ENCODE results near the gene DSCAM. TPM values are rescaled to one million over a fixed set of nuclear protein-coding genes. Genes with fewer than 3 reads are reported as not detected.

Gene DSCAM
- total and polyA plus RNA-seq, 10 of the 15 experiments (the other 5 are each of a cell fraction or from before 2014, with no cell fraction given) = not detected

DNA sequence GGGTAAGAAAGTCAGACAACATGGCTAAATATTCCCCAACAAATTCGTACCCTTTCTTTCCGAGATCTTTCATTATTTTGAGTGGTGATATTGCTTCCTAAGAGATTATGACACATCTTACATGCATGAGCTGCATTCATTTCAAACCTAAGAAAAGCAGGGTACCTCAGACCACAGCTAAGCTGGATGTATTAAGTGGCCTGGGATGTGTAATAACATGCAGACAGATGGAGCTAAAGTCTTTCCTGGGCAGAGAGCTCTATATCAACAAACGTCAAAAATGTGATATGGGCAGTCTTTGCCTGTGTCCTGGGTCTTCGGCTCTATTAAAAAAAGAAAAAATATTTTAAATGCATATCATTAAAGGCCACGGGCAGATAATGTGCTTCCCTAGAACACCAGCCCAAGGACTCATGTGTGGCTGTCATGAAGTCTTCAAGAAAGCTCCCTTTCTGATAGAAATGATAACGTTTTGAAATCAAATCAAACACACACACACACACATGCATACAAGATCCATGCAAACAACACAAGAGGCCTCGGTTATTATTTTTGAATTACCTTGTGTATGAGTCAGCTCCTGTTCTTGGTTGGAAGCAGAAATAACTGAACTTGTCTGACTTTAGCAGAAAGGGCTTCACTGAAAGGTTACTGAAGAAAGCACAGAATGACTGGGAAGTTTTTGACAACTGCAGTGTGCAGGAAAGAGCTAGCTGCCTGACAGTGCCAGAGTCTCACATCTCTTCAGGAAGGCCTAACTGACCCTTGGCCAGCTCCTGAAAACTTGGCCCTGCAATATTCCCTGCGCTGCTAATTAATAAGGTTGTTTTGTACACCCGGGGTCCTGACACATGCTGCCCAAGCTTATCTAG lies 231.2 kb downstream of the DSCAM start (continued):
- TF ChIP-seq, protein P1, sequence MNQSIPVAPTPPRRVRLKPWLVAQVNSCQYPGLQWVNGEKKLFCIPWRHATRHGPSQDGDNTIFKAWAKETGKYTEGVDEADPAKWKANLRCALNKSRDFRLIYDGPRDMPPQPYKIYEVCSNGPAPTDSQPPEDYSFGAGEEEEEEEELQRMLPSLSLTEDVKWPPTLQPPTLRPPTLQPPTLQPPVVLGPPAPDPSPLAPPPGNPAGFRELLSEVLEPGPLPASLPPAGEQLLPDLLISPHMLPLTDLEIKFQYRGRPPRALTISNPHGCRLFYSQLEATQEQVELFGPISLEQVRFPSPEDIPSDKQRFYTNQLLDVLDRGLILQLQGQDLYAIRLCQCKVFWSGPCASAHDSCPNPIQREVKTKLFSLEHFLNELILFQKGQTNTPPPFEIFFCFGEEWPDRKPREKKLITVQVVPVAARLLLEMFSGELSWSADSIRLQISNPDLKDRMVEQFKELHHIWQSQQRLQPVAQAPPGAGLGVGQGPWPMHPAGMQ (IDR thresholded peaks at IDR 0.05; ENCODE audit: borderline replicate concordance) = no peak
- TF ChIP-seq SRF (IDR thresholded peaks at IDR 0.05; ENCODE audit: low read depth in 2 of 2, low read length in 2 of 2) (no peak), ZNF384 (IDR thresholded peaks at IDR 0.05; ENCODE audit: borderline replicate concordance, low read depth, low read length) (no peak), NFXL1 (IDR thresholded peaks at IDR 0.05; ENCODE audit: borderline replicate concordance) (no peak), SIN3A (IDR thresholded peaks at IDR 0.05; ENCODE audit: low read depth, low read length) (no peak), ASH2L (IDR thresholded peaks at IDR 0.05; ENCODE audit: borderline replicate concordance, low read depth) (no peak)
- TF ChIP-seq, protein P2, sequence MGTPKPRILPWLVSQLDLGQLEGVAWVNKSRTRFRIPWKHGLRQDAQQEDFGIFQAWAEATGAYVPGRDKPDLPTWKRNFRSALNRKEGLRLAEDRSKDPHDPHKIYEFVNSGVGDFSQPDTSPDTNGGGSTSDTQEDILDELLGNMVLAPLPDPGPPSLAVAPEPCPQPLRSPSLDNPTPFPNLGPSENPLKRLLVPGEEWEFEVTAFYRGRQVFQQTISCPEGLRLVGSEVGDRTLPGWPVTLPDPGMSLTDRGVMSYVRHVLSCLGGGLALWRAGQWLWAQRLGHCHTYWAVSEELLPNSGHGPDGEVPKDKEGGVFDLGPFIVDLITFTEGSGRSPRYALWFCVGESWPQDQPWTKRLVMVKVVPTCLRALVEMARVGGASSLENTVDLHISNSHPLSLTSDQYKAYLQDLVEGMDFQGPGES (IDR thresholded peaks at IDR 0.05) = no peak
- TF ChIP-seq, protein P3, sequence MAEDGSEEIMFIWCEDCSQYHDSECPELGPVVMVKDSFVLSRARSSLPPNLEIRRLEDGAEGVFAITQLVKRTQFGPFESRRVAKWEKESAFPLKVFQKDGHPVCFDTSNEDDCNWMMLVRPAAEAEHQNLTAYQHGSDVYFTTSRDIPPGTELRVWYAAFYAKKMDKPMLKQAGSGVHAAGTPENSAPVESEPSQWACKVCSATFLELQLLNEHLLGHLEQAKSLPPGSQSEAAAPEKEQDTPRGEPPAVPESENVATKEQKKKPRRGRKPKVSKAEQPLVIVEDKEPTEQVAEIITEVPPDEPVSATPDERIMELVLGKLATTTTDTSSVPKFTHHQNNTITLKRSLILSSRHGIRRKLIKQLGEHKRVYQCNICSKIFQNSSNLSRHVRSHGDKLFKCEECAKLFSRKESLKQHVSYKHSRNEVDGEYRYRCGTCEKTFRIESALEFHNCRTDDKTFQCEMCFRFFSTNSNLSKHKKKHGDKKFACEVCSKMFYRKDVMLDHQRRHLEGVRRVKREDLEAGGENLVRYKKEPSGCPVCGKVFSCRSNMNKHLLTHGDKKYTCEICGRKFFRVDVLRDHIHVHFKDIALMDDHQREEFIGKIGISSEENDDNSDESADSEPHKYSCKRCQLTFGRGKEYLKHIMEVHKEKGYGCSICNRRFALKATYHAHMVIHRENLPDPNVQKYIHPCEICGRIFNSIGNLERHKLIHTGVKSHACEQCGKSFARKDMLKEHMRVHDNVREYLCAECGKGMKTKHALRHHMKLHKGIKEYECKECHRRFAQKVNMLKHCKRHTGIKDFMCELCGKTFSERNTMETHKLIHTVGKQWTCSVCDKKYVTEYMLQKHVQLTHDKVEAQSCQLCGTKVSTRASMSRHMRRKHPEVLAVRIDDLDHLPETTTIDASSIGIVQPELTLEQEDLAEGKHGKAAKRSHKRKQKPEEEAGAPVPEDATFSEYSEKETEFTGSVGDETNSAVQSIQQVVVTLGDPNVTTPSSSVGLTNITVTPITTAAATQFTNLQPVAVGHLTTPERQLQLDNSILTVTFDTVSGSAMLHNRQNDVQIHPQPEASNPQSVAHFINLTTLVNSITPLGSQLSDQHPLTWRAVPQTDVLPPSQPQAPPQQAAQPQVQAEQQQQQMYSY (CRISPR knock-in tag; IDR thresholded peaks at IDR 0.05) = no peak

All from GM12878 (cell line).